Measurements from ENCODE around the gene SOCS4.
"Not testable (repeated sequence)": the region's sequence is repeated elsewhere in the genome, so short reads cannot be mapped to it uniquely, and the experiment has no call there.

SOCS4 gene

GRCh38 chr14:55026793-55027561 lies at the start of gene SOCS4, which contains the start of gene WDHD1:
Gene SOCS4 (plus strand): TSS chr14:55027236. CDS start chr14:55043042, 15,806 bp downstream.
Gene WDHD1 (minus strand): TSS chr14:55027099. CDS start chr14:55026787, 312 bp downstream.
- DNase-seq: peak; percentile 89

- DNase-seq: no peak
These were observed 48.0 kb upstream of the SOCS4 start for GRCh38 chr14:54979039-54979438.

- peak; percentile 1 for DNase-seq
These were observed 45.3 kb upstream of the SOCS4 start for GRCh38 chr14:54981698-54982097.

GRCh38 chr14:54985156-54985555 lies 41.9 kb upstream of the SOCS4 start:
- no peak for DNase-seq

- DNase-seq: no peak
These were observed 26.7 kb upstream of the SOCS4 start for GRCh38 chr14:55000381-55000780.

- no peak for DNase-seq
These were observed 22.0 kb upstream of the SOCS4 start for GRCh38 chr14:55005071-55005470.

GRCh38 chr14:55015006-55015405 lies 12.0 kb upstream of the SOCS4 start:
- DNase-seq: no peak

GRCh38 chr14:55019968-55020554 lies 7.0 kb upstream of the SOCS4 start:
- no peak for DNase-seq

GRCh38 chr14:55024365-55024764 lies 2.7 kb upstream of the SOCS4 start:
- DNase-seq: not testable (repeated sequence)

- no peak for DNase-seq
These were observed 1.1 kb upstream of the SOCS4 start for GRCh38 chr14:55025948-55026347.

GRCh38 chr14:55026441-55026792 lies 619 bp upstream of the SOCS4 start:
- DNase-seq: no peak

- no peak for DNase-seq
These were observed 1.0 kb downstream of the SOCS4 start for GRCh38 chr14:55028066-55028465.

- no peak for DNase-seq
These were observed 1.4 kb downstream of the SOCS4 start for GRCh38 chr14:55028476-55028875.

GRCh38 chr14:55031190-55031589 lies 4.2 kb downstream of the SOCS4 start:
- no peak for DNase-seq

GRCh38 chr14:55037995-55038394 lies 11.0 kb downstream of the SOCS4 start:
- not testable (repeated sequence) for DNase-seq

- DNase-seq: no peak
These were observed 11.7 kb downstream of the SOCS4 start for GRCh38 chr14:55038708-55039107.

GRCh38 chr14:55043528-55043927 lies 16.5 kb downstream of the SOCS4 start:
- DNase-seq: no peak

- DNase-seq: no peak
These were observed 18.1 kb downstream of the SOCS4 start for GRCh38 chr14:55045087-55045486.

GRCh38 chr14:55047301-55048053 lies 20.4 kb downstream of the SOCS4 start:
- DNase-seq: no peak

- DNase-seq: no peak
These were observed 21.9 kb downstream of the SOCS4 start for GRCh38 chr14:55048900-55049436.

- no peak for DNase-seq
These were observed 24.1 kb downstream of the SOCS4 start for GRCh38 chr14:55051165-55051422.

GRCh38 chr14:55051423-55052268 lies 24.6 kb downstream of the SOCS4 start, which contains the start of gene MAPK1IP1L:
Gene MAPK1IP1L (plus strand): TSS chr14:55051647. CDS start chr14:55061684, 10,037 bp downstream.
- DNase-seq: peak; percentile 82
